RPMI8226 (cell line): ENCODE data around the gene RETREG1.
"Not testable (repeated sequence)": the region's sequence is repeated elsewhere in the genome, so short reads cannot be mapped to it uniquely, and the experiment has no call there.

ENCODE experiments used
- DNase-seq: peaks from one replicate; pipeline ENCODE4 v3.0.0-alpha.2; 2015

Gene RETREG1, protein sequence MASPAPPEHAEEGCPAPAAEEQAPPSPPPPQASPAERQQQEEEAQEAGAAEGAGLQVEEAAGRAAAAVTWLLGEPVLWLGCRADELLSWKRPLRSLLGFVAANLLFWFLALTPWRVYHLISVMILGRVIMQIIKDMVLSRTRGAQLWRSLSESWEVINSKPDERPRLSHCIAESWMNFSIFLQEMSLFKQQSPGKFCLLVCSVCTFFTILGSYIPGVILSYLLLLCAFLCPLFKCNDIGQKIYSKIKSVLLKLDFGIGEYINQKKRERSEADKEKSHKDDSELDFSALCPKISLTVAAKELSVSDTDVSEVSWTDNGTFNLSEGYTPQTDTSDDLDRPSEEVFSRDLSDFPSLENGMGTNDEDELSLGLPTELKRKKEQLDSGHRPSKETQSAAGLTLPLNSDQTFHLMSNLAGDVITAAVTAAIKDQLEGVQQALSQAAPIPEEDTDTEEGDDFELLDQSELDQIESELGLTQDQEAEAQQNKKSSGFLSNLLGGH

DNA sequence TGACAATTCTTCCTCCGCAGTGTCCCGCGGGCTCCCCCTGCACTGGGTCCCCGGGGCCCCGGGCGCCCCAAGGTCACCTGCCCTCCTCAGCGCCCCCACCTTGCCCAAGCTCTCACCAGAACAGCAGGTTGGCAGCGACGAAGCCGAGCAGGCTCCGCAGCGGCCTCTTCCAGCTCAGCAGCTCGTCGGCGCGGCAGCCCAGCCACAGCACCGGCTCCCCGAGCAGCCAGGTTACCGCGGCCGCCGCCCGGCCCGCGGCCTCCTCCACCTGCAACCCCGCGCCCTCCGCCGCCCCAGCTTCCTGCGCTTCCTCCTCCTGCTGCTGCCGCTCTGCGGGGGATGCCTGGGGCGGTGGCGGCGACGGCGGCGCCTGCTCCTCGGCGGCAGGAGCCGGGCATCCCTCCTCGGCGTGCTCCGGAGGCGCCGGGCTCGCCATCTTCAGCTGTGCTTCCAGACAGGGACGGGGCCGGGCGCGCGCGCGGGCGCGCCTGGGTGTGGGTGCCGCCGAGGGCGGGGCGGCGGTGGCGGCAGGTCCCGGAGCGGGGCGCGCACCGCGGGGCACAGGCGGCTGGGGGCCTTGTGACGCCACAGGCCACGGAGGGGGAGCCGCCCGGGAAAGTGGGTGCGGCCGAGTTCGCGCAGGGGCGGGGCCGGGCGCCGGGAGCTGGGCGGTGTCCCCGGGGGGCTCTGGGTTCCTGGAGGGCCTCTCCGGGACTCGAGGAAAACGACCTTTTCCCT lies at the start of gene RETREG1:
TSS of gene RETREG1 (minus strand) at position 462 of the 738 bp plus-strand sequence. CDS start at position 436, 26 bp downstream.
- no peak for DNase-seq

DNA sequence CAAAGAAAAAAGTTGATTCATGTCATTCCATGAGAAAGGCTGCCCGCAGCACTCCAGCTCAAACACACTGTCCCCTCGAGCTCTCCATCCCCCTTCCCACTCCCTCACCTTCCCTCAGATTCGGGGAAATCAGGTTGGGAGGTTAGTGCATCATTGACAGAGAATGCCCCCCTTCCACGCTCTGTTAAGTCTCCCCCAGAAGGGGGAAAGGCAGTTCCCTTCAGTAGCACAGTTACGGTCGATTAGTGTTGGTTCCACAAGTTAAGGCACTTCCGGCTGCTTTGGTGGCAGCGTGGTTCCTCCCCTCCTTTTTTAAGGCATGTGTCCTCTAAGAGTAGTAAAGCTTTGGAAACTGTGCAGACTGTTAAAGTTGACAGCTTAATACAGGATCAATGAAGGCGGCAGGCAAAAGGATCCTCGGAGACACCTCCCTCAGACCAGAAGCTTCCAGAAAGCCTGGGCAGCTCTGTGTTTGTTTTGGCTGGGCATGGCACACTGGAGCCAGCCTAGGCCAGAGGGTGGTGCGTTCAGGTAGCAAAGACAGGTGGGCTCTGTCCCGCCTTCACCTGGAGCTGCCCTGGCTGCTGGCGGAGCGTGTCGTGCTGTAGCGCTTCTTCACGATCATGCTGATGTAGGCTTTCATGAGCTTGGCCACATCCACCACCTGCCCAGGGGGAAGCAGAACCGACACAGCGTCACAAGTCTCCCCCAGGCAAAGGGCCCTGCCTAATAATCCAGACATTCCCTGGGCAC lies 49.5 kb upstream of the RETREG1 start:
- DNase-seq = peak; percentile 11

DNA sequence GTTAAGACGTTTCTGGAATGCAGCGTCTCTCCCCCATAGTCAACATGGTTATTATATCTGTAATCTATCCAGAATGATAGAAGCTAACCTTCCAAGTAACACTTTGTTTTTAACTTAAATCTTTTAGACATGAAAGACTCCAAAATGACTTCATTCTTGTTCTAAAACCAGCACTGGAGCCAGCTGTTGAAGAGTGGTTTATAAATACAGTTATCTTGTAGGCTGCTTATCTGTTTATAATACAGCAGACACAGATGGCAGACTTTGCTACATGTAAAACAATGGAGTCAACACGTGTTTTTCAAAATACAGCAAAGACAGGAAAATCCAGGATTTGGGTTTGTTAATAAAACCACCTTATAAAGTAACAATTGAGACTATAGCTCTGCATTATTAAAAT lies 48.8 kb upstream of the RETREG1 start:
- DNase-seq = no peak

DNA sequence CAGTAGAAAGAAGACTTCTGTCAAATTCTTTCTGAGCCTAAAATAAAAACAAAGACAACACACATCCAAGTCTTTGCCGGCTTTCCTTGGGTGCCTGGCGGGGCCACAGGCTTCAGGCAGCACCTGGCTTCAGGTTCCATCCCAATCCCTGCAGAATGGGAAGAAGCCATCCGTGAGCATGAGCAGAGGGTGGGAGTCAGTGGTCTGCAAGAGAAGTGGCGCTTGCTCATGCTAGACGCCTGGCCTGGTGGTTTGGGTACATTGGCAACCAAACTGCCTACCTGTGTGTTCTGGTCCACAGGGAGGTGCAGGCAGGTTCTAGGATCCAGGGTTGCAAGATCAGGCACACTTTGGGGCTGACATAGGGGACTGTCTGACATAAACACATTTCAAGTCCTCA lies 47.6 kb upstream of the RETREG1 start:
- DNase-seq = no peak

DNA sequence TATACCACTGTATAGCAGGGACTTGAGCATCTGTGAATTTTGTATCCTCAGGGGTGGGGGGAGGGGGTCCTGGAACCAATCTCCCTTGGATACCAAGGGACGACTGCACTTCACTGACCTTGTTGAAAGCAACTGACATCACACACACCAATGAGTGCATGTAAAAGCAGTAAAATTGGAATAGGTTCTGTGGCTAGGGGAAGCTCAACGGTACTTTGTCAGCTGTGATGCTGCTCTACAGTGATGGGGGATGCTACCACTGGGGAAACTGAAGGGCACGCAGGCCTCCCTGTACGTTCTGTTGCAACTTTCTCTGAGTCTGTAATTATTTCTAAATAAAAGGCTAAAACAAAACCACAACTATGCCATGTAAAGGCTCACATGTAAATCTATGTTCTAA lies 47.0 kb upstream of the RETREG1 start:
- DNase-seq = no peak

DNA sequence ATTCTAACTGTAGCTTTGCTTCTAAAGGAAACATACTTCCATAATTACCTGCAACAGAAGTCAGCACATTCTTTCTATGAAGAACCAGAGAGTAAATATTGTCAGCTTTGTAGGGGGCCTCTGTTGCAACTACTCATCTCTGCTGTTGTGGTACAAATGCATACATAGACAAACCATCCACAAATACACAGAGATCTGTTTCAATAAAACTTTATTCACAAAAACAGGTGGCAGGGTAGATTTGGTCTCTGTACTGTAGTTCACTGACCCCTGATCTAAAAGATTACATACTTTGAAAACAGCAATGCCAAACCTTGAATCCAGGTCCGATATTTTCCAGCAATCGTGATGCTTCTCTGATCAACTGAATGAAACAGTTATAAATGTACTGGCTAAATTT lies 44.9 kb upstream of the RETREG1 start:
- DNase-seq = no peak

DNA sequence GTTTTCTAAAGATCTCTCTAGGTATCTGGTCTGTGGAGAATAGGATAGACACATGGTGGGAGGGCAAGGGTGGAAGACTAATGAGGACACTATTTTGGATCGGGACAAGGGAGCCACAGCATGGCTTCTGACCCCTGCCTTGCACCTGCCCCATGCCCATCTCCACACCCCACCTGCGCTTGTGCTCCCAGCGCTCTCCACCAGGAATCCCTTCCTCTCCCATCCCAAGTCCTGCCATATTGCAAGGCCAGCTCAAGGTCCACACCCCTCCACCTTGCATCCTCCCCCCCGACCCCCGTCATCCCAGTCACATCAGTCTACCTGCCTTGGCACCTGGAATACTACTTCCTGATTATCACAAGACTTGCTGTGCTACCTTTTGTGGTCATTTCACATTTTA lies 44.2 kb upstream of the RETREG1 start:
- DNase-seq = no peak

DNA sequence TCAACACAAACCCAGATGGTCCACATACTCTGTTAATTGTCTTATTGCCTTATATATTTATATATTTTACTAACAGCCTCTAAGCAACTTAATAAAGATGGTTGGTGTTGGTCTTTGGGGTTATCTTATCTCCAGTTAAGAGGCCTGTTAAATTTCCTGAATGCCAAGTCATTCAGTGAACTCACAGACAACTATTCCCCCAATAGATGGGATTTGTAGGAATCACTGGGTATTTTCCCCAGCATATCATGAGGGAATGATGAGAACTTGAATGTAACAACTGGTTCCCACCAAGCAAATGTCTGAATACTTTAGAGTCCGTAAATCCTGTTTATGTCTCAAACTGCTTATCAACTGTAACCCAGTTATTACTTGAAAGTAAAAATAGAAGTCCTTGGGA lies 42.7 kb upstream of the RETREG1 start:
- DNase-seq = no peak

DNA sequence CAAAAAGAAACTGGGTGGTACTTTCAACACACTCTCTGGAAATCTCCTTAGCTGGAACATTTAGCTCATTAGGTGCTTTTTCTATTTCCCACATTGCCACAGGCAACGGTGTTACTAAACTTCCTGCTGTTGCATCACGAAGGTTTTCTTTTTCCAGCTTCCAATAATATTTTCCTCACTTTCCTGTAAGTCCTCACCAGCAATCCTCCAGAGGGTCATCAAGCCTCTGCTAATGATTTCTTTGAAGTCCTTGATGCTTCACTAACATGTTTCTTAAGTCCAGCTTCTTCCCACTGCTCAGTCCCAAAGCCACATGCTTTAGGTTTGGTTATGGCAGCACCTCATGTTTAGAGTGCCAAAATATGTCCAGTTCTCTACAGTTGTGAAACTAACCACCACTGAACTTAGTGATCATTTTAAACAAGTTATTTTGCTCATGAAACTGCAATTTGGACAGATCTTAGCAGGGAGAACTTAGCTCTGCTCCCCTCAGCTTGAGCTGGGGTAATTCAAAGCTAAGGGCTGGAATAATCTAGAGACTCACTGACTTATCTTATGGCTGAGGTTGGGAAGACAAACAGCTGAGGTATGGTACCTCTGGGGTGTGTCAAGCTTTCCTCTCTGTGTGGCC lies 39.9 kb upstream of the RETREG1 start:
- DNase-seq = no peak

DNA sequence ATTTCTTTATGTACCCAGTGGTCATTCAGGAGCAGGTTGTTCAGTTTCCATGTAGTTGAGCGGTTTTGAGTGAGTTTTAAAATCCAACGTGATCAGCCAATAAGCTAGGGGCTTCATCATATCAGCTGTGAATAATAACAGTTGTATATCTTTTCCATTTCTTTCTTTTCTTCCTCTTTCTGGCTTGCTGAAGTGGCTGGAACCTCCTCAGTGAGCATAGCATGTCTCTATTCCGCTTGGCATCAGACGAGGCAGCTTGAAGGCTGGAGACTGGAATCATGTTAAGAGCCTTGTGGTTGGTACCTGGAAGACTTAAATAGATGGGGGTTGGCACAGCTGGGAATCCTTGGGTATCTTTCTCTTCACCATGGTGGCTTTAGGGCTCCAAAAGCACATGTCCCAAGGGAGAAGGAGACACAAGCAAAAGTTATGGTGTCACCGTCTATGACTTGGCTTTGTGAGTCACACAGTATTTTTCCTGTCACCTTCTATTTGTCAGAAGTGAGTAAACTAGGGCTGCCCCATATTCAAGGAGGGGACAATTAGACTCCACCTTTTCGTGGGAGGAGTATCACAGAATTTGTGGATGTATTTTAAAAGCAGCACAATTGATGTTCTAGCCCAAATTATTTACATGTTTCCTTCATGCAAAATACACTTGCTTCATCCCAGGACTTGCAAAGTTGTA lies 38.0 kb upstream of the RETREG1 start:
- no peak for DNase-seq

DNA sequence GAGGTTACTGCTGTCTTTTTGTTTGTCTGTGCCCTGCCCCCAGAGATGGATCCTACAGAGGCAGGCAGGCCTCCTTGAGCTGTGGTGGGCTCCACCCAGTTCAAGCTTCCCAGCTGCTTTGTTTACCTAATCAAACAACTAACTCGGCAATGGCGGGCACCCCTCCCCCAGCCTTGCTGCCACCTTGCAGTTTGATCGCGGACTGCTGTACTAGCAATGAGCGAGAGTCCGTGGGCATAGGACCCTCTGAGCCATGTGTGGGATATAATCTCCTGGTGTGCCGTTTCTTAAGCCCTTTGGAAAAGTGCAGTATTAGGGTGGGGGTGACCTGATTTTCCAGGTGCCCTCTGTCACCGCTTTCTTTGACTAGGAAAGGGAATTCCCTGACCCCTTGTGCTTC lies 31.9 kb upstream of the RETREG1 start:
- not testable (repeated sequence) for DNase-seq

DNA sequence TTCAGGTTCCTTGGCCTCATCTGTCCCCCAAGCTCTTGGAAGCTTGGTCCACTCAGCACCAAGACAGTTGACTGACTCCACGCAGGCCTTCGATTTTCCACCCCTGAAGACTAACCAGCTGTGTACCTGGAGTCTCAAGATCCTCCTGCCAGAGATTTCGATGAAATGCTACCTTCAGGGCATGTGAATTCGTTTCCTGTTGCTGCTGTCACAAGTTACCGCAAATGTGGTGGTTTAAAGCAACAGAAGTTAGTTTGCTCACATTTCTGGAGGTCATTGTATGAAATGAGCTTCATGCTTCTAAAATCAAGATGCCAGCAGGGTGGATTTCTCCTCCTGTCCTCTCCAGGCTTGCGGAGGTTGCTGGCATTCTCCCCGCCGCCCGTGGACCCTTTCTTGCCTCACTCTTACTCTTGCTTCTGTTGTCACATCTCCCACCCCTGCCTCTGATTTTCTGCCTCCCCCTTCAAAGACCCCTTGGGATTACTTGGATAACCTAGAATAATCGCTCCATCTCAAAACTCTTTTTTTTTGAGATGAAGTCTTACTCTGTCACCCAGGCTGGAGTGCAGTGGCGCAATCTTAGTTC lies 27.6 kb upstream of the RETREG1 start:
- no peak for DNase-seq

DNA sequence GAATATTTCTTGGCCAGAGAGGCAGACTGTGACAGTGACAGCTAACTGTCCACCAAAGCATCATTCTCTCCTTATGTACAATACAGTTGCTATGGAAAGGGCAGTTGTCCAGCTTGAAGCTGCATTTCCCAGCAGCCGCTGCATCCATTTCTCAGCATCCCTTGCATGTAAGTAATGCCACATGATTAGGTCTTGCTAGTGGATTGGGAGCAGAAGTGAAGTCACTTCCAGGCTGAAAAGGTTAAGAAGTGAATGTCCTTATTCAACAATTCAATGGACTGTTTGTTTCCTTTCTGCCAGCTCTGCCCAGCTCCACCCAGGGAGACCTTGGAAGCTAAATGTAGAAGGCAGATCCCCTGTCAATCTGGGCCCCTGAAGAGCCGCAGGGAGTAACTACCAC lies 26.1 kb upstream of the RETREG1 start:
- no peak for DNase-seq

DNA sequence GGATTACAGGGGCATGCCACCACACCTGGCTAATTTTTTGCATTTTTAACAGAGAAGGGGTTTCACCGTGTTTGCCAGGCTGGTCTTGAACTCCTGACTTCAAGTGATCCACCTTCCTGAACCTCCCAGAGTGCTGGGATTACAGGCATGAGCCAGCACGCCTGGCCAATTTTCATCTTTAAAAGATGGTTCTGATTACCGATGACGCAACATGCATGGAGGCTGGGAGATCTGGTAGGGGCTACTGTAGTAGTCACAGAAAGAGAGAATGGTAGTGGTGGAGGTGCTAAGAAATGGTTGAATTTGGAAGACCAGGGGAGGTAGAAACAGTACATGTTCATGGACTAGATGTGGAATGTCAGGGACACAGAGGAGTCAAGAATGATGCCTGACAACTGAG lies 22.4 kb upstream of the RETREG1 start:
- DNase-seq = no peak

DNA sequence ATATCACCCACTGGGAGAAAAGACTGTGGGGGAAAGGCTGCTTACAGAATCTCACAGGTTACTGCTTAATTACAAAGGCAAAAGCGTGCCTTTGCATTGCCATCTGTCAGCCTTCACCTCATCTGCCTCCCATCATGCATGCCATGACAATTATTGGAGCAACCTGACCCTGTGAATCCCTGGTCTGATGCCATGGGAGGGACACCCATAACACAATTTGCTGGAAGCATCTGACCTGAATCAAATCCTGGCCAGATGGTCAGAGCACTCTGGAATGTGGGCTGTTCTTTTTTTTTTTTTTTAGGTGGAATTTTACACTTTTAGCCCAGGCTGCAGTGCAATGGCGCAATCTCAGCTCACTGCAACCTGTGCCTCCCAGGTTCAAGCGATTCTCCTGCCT lies 11.6 kb upstream of the RETREG1 start:
- DNase-seq = no peak

DNA sequence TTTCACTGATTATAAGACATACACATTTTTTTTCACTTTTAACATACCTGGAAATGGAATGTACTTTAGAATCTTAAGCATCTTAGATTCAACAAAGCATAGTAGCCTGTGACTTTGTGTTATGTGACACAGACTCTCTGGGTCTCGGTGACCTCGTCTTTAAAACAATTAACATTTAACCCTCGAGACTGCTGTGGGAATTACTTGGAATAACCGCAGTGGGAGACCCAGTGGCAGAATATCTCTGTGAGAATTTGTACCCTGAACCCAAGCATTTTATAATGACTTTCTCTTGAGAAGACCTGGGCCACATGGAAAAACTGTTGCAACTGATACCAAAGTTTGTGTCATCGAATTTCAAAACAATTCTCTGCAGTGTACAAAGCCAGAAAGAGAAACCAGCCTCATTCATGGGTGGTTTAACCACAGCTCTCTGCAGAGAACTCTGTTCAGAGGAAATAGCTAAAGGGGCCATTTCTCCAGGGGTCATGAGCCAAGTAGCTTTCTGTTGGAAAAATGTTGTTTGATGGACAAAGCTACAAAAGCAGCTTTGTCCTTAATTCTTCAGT lies 10.0 kb upstream of the RETREG1 start:
- DNase-seq = no peak

DNA sequence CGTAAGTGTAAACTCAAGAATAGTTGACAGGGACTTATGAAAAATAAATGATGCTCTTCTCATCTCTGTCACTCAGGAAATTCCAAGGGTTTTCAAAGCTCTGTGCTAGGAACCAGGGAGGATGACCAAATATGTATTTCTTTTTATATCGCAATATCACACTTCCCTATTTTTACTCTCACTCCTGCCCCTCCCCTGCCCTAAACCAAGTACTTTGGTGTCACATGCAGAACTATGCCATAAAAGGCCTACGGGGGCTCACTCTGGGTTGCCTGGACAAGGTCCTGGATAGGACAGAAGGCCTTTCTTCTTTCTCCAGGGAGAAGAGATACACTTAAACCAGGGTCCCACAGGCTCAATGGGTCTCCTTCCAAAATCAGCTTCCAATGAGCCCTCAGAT lies 8.3 kb upstream of the RETREG1 start:
- no peak for DNase-seq

DNA sequence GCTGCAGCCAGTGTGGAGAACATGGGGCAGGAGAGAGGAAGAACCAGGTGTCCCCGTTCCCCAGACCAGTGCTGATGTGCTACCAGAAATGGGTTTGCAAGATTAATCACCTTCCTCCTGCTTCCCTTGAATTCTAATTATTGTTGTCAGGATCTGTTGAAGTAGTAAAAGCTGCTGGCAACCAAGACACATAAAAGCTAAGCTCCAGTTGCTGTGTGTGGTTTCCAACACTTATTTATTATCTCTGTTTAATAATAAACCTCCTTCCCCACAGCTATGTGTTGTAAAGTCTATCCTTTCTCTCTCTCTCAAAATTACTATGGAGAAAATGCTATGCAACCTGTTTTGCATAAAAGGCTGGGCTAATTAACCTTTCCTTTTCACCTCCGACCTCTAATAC lies 2.3 kb upstream of the RETREG1 start:
- no peak for DNase-seq

DNA sequence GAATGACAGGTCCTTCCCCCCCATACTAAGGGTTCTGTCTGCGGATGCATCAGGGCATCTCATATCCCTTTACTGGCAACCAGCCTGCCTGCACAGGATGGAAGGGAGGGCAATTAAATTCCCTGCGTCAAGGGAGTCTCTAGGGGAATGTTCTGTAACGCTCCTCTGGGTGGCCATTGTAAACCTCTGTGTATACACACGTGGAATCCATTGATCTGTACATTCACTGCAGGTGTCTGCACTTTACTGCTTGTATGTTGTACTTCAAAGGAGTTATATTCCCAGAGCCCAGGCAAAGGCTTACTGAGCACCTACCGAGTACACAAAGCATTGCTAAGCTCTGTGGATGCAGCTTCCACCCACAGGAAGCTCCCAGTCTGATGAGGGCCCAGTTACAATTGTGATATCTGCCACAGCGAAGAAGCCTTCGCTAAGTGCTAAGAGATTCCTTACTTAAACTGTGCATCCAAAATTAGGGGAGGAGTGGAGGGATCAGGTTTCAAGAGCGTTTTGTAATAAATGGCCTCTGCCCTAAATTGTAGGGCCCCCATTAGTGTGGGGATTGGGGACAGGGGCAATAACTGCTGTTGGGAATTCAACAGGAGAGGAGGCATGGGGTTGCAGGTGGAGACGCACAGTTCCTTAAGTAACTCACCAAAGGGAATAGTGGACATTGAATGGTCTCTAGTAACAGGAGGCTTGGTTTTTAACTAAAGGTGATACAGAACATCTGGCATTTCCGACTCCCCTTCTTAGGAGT lies 1.5 kb upstream of the RETREG1 start:
- no peak for DNase-seq

DNA sequence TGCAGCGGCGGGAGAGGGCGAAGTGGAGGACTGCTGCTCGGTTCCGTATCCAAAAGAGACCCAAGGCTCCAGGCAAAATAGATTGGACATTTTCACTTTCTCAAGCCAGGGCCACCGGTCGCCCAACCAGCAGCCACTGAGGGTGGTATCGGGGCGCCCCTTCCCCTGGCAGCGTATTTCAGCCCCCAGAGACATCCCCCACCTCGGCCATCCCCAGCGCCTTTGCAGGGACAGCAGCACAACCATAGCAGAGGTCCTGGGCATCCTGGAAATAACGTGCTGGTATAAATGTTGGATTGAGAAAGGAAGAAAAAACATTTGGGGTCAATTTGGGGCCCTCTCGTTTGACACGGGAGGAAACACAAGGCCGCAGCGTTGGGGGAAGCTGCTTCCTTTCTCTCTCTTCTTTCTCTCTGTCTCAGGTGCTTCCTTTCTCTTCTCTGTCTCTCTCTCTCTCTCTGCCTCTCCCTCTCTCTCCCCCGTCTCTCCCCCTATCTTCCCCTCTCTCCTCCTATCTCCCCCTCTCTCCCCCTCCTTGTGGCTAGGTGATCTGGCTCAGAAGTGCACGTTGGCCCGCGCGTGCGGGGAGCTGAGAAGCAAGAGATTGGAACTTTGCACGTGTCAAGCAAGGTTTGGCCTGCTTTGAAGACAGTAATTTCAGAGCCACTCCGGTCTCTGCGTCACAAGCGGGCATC lies 624 bp upstream of the RETREG1 start:
- DNase-seq = no peak
